ENCODE measurements around the gene CACNB1.

DNA sequence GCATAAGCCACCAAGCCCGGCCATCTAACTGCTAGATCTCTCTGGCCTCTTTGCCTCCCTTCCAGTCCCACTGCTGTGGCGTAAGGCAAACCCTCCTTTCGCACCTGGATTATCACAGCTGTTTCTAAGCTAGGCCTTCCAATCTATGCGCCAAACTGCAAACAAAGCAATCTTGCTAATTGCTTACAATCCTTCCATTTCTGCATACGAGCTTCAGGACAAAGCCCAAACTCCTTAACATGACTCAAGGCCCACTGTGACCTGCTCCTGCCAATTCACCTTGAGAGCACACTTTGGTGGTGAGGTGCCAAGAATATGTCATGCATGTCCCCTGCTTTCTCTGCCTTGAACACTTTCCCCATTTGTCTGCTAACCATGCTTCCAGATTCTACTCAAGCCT lies 25.5 kb downstream of the CACNB1 start:
- TF ChIP-seq, protein P1, sequence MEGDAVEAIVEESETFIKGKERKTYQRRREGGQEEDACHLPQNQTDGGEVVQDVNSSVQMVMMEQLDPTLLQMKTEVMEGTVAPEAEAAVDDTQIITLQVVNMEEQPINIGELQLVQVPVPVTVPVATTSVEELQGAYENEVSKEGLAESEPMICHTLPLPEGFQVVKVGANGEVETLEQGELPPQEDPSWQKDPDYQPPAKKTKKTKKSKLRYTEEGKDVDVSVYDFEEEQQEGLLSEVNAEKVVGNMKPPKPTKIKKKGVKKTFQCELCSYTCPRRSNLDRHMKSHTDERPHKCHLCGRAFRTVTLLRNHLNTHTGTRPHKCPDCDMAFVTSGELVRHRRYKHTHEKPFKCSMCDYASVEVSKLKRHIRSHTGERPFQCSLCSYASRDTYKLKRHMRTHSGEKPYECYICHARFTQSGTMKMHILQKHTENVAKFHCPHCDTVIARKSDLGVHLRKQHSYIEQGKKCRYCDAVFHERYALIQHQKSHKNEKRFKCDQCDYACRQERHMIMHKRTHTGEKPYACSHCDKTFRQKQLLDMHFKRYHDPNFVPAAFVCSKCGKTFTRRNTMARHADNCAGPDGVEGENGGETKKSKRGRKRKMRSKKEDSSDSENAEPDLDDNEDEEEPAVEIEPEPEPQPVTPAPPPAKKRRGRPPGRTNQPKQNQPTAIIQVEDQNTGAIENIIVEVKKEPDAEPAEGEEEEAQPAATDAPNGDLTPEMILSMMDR (conservative IDR thresholded peaks at IDR 0.05; ENCODE audit: low read depth, low read length), result no peak
- TF ChIP-seq EZH2phosphoT487 (IDR thresholded peaks at IDR 0.05; ENCODE audit: borderline replicate concordance, low read length) (no peak), EZH2 (IDR thresholded peaks at IDR 0.05; ENCODE audit: low read length, unreplicated experiment) (no peak)

Data from PC-3 (cell line).